Adipocyte (in vitro differentiated cells): Measurements from ENCODE around the gene DDX49.

Experiments
- DNase-seq: peaks from one replicate; pipeline ENCODE4 v3.0.0-alpha.2; 2015; ENCODE audit warnings: low read depth
- H3K27me3 ChIP-seq: replicated peaks from 2 replicates; pipeline ENCODE4 v1.7.0; 2013; ENCODE audit warnings: mild to moderate bottlenecking, low read length, moderate library complexity; ENCODE audit not compliant: control insufficient read depth, insufficient read depth
- H3K36me3 ChIP-seq: 2 replicates; pipeline ENCODE4 v1.7.0; 2013; ENCODE audit warnings: low read length, mild to moderate bottlenecking, moderate library complexity; ENCODE audit not compliant: control insufficient read depth, insufficient read depth, severe bottlenecking
- H3K4me1 ChIP-seq: 2 replicates; pipeline ENCODE4 v1.7.0; 2013; ENCODE audit warnings: mild to moderate bottlenecking, low read length, moderate library complexity; ENCODE audit not compliant: control insufficient read depth, insufficient read depth
- H3K4me3 ChIP-seq: 2 replicates; pipeline ENCODE4 v1.7.0; 2013; ENCODE audit warnings: mild to moderate bottlenecking, low read length, moderate library complexity
- H3K9ac ChIP-seq: 2 replicates; pipeline ENCODE4 v1.7.0; 2013; ENCODE audit warnings: mild to moderate bottlenecking, low read length, moderate library complexity
- H3K9me3 ChIP-seq: 2 replicates; pipeline ENCODE4 v1.7.0; 2013; ENCODE audit warnings: mild to moderate bottlenecking, low read length, moderate library complexity; ENCODE audit not compliant: control insufficient read depth

Gene DDX49

DNA sequence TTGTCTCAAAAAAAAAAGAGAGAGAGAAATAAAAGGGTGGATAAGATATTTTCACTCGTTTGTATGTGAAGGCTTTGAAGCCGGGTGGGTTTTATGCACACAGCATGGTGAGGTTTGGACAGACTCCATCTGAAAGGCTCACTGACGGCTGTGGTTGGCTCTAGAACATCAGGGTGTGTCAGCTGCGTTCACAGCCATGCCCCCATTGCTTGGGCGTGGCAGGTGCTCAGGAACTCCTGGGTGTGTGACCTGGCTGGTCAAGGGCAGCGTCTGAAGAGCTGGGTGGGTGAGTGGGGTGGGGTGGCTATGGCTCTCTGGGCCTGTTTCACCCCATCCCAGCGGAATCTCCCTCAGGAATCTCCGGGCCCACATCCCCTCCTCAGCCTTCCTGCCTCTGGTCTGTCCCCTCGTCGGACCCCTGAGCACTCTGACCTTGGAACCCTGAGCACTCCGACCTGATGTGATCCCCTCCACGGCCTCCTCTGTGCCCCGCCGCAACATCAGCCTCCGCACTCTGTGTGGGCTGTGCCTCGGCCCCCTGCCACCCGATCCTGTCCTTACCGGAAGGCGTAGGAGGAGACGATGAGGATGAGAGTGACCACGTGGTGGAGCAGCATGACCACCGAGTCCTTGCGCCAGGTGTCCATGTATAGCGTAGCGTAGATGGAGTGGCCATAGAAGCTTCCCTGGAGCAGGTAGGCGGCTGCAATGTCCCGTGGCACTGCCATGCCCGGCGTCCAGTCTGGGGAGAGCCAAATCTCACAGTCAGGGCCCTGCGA is 35.8 kb upstream of the DDX49 start:
- DNase-seq = no peak
- no peaks in the 10 kb centered on the region for H3K27me3 ChIP-seq
- no peak overlapping the region for H3K9ac ChIP-seq
- no peak overlapping the region for H3K4me3 ChIP-seq
- H3K9me3 ChIP-seq = no peaks in the 10 kb centered on the region
- no peaks in the 10 kb centered on the region for H3K4me1 ChIP-seq
- H3K36me3 ChIP-seq = no peaks in the 10 kb centered on the region

GRCh38 chr19:18886972-18887371 is 32.5 kb upstream of the DDX49 start:
- no peaks in the 10 kb centered on the region for H3K9me3 ChIP-seq
- no peak for DNase-seq
- no peaks in the 10 kb centered on the region for H3K36me3 ChIP-seq
- H3K27me3 ChIP-seq = no peaks in the 10 kb centered on the region
- no peak overlapping the region for H3K9ac ChIP-seq
- H3K4me3 ChIP-seq = no peak overlapping the region
- no peaks in the 10 kb centered on the region for H3K4me1 ChIP-seq

DNA sequence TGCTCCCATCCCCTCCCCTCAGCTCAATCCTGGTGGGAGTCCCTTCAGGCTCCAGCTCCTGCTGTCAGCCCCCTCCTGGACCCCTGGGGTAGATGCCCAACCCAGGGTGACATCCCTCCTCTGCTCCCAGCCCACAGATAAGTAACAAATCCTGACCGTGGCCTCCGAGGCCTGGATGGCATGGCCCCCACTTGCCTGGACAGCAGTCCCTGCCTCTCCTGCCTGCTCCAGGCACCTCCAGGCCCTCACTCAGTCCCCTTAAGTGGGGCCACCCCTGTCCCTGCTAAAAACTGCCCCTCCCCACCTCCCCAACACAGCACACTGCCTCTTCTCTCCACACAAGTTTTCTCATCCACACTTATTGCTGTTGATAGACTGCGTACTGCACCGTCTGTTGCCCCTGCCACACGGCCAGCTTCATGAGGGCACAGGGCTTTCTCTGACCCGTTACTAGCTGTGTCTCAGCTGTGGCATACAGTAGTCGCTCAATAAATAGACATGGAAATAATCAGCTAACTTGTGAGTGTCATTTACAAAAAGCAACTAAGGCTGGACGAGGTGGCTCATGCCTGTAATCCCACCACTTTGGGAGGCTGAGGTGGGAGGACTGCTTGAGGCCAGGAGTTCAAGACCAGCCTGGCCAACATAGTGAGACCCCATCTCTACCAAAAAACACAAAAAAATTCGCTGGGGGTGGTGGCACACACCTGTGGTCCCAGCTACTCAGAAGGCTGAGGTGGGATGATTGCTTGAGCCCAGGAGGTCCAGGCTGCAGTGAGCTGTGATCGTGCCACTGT is 29.4 kb upstream of the DDX49 start:
- DNase-seq = no peak
- no peaks in the 10 kb centered on the region for H3K9me3 ChIP-seq
- no peak overlapping the region for H3K9ac ChIP-seq
- H3K4me3 ChIP-seq = no peak overlapping the region
- H3K27me3 ChIP-seq = peaks cover 12% of the 10 kb centered on the region
- H3K4me1 ChIP-seq = no peaks in the 10 kb centered on the region
- no peaks in the 10 kb centered on the region for H3K36me3 ChIP-seq

- Histone ChIP-seq H3K36me3 (no peaks in the 10 kb centered on the region), H3K4me1 (no peaks in the 10 kb centered on the region), H3K9me3 (no peaks in the 10 kb centered on the region), H3K4me3 (no peak overlapping the region), H3K27me3 (peaks cover 12% of the 10 kb centered on the region), H3K9ac (no peak overlapping the region)
- DNase-seq = no peak
These were observed 25.8 kb upstream of the DDX49 start for GRCh38 chr19:18893587-18894253.

GRCh38 chr19:18894254-18895037 is 25.1 kb upstream of the DDX49 start:
- H3K9ac ChIP-seq = no peak overlapping the region
- peaks cover 5% of the 10 kb centered on the region for H3K36me3 ChIP-seq

GRCh38 chr19:18895038-18895823 is 24.3 kb upstream of the DDX49 start:
- peaks cover 9% of the 10 kb centered on the region for H3K36me3 ChIP-seq
- peak; percentile 63 for DNase-seq
- peaks cover 12% of the 10 kb centered on the region for H3K27me3 ChIP-seq
- H3K9me3 ChIP-seq = no peaks in the 10 kb centered on the region
- no peaks in the 10 kb centered on the region for H3K4me1 ChIP-seq
- peak overlapping the region; percentile 20 for H3K9ac ChIP-seq
- peak overlapping the region; percentile 64 for H3K4me3 ChIP-seq

More at GRCh38 chr19:18894254-18895037, 25.1 kb upstream of the DDX49 start:
- H3K4me1 ChIP-seq = no peaks in the 10 kb centered on the region
- DNase-seq = peak; percentile 31
- H3K27me3 ChIP-seq = peaks cover 12% of the 10 kb centered on the region
- peak overlapping the region; percentile 64 for H3K4me3 ChIP-seq
- H3K9me3 ChIP-seq = no peaks in the 10 kb centered on the region

- H3K4me3 ChIP-seq = peak within 1 kb of the TSS; percentile 64
- peak within 1 kb of the TSS; percentile 20 for H3K9ac ChIP-seq
- no peaks in the 10 kb centered on the region for H3K9me3 ChIP-seq
- H3K4me1 ChIP-seq = no peaks in the 10 kb centered on the region
- DNase-seq = peak; percentile 63
- H3K36me3 ChIP-seq = peaks cover 14% of the 10 kb centered on the region
- H3K27me3 ChIP-seq = peaks cover 12% of the 10 kb centered on the region
These were observed 23.6 kb upstream of the DDX49 start, which contains the start of gene CERS1 for GRCh38 chr19:18895824-18896341. CERS1 (minus strand) TSS chr19:18896158; CDS start chr19:18896072, 86 bp downstream.

- DNase-seq = no peak
- Histone ChIP-seq H3K4me3 (no peak overlapping the region), H3K27me3 (peaks cover 12% of the 10 kb centered on the region)
These were observed 23.1 kb upstream of the DDX49 start for GRCh38 chr19:18896421-18896841.

GRCh38 chr19:18897094-18898029 is 22.2 kb upstream of the DDX49 start:
- Histone ChIP-seq H3K4me3 (no peak overlapping the region), H3K4me1 (no peaks in the 10 kb centered on the region), H3K36me3 (peaks cover 19% of the 10 kb centered on the region), H3K9ac (no peak overlapping the region), H3K27me3 (peaks cover 12% of the 10 kb centered on the region), H3K9me3 (no peaks in the 10 kb centered on the region)
- DNase-seq = no peak

More at GRCh38 chr19:18896421-18896841, 23.1 kb upstream of the DDX49 start:
- peaks cover 15% of the 10 kb centered on the region for H3K36me3 ChIP-seq
- no peak overlapping the region for H3K9ac ChIP-seq
- H3K9me3 ChIP-seq = no peaks in the 10 kb centered on the region
- no peaks in the 10 kb centered on the region for H3K4me1 ChIP-seq
